ENCODE results near the gene MAP3K8.
"Not testable (repeated sequence)": the region's sequence is repeated elsewhere in the genome, so short reads cannot be mapped to it uniquely, and the experiment has no call there.

MAP3K8 gene

DNA sequence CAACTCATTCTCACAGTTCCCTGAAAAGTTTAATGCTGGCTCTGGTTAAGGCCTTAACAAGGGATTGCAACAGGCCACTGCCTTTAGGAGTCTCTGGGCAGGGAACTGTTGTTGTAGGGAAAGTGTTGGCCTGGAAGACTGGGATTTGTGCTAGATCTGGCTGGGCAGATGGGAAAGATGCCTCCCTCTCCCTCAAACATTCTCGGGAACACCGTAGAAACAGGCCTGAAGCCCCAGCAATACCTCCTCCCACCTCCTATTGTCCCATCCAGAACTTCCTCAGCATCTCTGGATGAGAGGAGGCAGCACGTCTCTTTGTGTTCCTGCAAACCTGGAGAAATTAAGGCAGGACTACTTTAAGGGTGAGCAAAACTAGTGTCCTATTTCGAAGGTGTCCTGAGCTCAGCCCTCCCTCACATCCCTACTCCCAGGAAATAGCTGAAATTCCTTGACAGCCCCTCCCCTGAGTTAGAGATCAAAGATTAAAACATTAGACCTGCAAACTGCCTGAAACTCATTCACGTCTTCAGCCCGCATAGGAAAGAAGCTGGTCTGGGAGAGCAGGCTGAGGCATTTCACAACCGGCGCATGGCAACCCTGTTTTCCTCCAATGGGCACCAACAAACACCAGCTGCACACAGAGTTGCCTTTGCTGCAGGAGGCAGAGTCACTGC lies 10.9 kb upstream of the MAP3K8 start:
- no peak for DNase-seq (ENCODE audit: low read depth)

DNA sequence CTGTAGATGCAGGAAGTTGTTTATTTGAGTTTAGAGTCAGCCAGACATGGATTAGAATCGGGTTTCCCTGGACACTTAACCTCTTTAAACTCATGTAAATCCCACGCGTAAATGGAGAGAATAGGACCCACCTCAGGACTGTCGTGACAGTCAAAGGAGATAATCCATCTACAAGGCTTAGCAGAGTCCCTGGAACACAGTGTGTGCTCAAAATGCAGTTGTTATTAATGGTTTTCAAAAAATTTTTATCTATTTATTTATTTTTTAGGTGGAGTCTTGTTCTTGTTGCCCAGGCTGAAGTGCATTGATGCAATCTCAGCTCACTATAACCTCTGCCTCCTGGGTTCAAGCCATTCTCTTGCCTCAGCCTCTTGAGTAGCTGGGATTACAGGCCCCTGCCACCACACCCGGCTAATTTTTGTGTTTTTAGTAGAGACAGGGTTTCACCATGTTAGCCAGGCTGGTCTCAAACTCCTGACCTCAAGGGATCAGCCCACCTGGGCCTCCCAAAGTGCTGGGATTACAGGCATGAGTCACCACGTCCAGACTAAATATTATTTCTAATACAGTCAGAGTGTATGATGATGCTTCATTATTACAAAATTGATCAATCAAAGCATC lies 10.2 kb upstream of the MAP3K8 start:
- DNase-seq (ENCODE audit: low read depth): not testable (repeated sequence)

DNA sequence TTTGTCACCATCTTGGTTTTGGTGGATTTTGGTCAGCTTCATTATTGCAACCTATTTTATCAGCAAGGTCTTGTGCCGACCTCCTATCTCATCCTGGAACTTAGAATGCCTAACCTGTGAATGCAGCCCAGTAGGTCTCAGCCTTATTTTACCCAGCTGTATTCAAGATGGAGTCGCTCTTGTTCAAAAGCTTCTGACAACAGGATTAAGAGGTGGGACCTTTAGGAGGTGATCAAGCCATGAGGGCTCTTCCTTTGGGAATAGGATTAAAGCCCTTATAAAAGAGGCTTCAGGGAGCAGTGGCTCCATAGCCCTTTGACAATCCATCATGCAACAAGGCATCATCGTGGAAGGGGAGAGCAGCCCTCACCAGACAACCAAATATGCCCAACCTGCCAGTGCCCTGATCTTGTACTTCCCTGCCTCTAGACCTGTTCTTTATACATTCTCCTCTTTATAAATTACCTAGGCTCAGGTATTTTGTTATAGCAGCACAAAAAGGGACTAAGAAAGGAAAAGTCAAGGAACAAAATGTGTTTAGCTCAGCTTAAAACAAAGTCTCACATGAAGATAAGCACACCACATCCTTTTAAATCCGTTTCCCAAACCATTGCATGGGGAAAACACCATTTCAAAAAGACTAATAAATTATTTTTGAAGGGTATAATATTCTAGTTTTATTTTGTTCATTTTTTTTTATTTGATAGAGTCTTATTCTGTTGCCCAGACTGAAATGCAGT lies 8.5 kb upstream of the MAP3K8 start:
- DNase-seq (ENCODE audit: low read depth): no peak

GRCh38 chr10:30430544-30431298 lies 3.3 kb upstream of the MAP3K8 start:
- DNase-seq (ENCODE audit: low read depth): no peak

DNA sequence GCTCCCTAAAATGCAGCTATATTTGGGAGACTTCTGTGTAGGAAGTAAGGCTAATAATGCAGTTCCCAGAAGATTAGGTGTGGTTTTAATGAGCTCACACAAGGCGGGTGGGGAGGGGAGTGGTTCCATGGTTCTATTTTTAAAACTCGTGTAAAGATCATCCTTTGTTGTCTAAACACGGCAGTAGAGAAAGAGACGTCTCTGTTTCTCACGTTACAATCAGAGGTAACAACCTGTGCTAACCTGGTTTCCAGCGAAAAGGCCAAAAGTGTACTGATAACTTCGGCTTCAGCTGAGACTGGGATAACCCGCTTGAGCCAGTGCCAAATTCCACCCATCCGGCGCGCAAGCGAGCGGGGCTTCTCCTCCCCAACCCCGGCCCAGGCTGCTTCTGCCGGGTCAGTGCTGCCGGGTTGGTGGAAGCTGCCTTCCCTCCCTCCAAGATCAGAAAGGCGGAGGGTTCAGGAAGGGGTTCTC lies 2.5 kb upstream of the MAP3K8 start:
- no peak for DNase-seq (ENCODE audit: low read depth)

DNA sequence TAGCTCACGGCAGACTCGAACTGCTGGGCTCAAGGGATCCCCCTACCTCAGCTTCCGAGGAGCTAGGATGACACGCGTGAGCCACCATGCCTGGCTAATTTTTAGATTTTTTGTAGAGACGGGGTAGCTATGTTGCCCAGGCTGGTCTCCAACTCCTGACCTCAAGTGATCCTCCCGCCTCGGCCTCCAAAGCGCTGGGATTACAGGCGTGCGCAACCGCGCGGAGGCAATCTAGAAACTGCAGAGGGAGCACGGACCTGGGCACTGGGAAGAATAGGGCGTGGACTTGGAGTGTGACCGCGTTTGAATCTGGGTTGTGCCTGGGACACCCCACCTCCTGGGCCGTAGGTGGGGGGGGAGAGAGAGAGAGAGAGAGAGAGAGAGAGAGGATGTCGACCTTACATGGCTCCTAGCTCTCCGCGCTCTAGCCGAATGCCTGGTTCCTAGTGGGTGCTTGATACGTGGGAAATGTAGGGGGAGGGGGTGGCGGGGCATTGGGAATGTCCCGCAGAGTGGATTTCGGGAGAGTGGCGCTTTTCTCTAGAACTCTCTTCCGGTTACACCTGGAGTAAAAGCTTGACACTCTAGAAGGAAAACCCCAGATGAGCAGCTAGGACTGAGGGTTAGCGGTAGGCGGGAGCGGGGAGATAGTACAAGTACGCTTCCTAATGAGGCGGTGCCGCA lies 1.2 kb upstream of the MAP3K8 start:
- DNase-seq (ENCODE audit: low read depth): no peak

GRCh38 chr10:30433306-30433729 lies 666 bp upstream of the MAP3K8 start:
- no peak for DNase-seq (ENCODE audit: low read depth)

DNA sequence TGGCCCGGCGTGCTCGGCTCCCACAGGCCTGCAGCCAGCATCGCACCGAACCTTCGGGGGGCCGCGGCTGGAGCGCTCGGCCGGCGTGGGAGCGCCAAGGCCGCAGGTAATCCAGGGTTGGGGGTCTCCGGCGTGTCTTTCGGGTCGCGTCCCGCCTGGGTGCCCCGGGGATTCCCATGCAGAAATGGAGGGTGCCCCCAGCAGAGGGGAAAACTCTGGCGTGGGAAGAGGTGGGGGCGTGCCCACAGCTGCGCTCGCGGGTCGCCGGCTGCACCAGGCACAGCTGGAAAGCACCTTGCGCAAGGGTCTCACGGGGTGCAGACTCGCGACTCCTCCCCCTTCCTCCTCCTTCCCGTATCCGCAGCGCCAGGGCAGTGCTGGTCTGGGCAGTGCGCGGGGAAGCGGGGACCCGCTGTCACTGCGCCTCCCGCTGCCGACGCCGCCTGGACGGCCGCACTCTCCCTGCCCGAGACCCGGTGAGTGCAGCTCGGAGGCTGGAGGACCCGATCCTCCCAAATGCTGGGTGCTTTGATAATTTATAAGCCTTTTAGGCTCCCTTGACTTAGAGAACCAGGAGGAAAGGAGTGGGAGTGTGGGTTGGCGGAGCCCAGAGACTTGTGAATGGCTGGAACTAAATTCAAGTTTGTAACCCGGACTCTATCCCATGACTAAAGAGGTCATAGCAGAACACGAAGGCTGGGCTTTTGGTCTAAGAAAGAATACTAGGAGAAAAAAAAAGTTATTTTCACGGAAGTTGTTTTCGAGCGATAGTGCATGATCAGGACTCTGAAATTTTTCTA lies 489 bp downstream of the MAP3K8 start:
- peak; percentile 46 for DNase-seq (ENCODE audit: low read depth)

- DNase-seq (ENCODE audit: low read depth): no peak
Measured at GRCh38 chr10:30435073-30435422, 1.1 kb downstream of the MAP3K8 start.

DNA sequence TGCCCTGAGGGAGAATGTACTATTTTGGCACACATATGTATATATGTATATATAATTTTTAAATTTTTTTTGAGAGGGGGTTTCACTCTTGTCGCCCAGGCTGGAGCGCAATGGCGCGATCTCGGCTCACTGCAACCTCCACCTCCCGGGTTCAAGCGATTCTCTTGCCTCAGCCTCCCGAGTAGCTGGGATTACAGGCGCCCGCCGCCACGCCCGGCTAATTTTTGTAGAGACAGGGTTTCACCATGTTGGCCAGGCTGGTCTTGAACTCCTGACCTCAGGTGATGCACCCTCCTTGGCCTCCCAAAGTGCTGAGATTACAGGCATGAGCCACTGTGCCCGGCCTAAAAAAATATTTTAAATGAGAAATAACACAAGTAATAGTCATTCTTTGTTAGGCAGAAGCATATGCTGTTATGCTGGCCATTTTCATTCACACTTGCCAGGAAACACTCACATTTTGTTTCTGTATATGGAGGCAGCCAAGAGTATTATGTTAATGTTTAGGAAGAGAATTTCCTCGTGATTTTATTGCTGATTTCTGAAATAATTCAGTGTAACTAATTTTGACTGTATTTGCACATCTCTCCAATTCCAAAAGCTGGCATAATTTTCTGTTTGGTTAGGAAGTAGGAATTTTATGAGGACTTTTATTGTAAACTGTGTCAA lies 1.6 kb downstream of the MAP3K8 start:
- not testable (repeated sequence) for DNase-seq (ENCODE audit: low read depth)

DNA sequence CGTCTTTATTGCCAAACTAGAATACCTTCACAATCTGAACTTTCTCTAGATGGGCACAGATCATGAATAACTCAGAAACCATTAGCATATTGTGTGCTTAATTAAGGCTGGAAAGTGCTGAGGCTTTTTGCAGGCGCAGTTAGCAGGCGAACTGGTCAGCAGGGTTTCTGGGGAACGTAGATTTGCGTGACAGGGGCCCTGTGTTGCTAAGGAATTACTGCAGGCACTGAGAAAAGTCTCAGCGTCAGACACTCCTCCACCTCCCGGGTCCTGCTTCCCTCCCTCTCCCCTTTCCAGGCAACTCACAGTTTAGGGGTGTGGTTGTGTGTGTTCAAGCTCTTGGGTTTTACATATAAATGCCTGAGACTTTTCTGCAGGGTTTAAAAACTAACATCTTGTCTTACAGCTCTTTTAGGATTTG lies 2.2 kb downstream of the MAP3K8 start:
- DNase-seq (ENCODE audit: low read depth): no peak

DNA sequence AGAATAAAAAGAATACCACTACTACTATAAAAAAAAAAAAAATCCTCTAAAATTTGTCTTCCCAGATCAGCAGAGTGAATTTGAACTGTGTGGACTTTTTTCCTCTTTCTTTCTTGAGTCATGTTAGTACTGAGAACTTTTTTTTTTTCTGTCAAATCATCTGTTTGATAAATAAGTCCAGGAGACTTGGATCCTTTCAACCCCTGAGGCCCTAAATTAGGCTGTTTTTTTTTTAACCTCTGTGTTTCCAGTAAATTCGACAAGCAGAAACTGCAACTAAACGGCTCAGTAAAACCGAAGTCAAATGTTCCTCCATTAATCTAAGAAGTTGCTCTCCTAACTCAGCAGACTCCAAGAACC lies 2.7 kb downstream of the MAP3K8 start:
- no peak for DNase-seq (ENCODE audit: low read depth)

GRCh38 chr10:30437031-30437841 lies 3.3 kb downstream of the MAP3K8 start:
- DNase-seq (ENCODE audit: low read depth): no peak

GRCh38 chr10:30438021-30438850 lies 4.3 kb downstream of the MAP3K8 start:
- no peak for DNase-seq (ENCODE audit: low read depth)

DNA sequence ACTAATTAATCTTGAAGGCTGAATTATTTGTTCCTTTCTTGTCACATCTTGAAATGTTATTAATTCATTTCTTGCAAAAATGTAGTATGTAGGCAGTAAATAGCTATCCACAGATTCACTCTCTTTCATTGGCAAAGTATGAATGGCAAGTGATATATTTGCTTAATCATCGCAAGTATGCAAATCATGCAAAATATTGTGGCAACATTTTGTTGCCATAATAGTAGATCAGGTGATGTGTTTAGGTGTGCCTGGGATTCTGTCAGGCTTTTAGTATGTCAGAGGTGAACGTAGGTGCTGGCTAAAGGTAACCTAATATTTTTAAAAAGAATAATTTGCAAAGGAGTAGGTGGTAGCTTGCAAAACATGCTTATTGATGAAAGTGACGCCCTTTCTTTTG lies 5.9 kb downstream of the MAP3K8 start:
- no peak for DNase-seq (ENCODE audit: low read depth)

GRCh38 chr10:30442019-30442606 lies 8.1 kb downstream of the MAP3K8 start:
- no peak for DNase-seq (ENCODE audit: low read depth)

DNA sequence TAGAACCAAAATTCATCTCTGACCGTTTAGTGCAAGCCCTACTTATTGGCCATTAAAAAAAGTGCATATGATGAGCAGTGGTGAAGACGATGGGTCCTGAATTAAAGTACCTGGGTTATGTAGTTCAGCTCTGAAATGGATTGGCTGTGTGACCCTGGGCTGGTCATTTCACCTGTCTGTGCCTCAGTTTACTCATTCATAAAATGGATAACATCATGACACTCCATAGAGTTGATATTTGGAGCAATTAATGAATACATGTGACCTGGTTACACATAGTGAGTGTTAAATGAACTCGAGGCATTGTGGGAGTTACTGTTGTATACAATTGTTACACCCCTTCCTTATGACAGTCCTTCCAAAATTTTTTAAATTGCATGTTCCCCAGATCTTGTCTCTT lies 9.1 kb downstream of the MAP3K8 start:
- DNase-seq (ENCODE audit: low read depth): no peak

GRCh38 chr10:30445711-30446110 lies 11.7 kb downstream of the MAP3K8 start:
- DNase-seq (ENCODE audit: low read depth): no peak

Measured in stimulated activated CD4-positive, alpha-beta T cell treated with anti-CD3 and anti-CD28 coated beads, Interleukin-2, amount 100 ng/mL, for 4 hours (primary cell).